Ovary (tissue), 9 donors: ENCODE results near the gene LRRC59. TPM values are rescaled to one million over a fixed set of nuclear protein-coding genes. Genes with fewer than 3 reads are reported as not detected.
A peak's percentile ranks its signal among the peaks of the same experiment; 100 is the strongest.

Experiments
- DNase-seq, 5 donors: peaks; one replicate each; pipeline ENCODE4 v3.0.0-alpha.2; 2019 to 2020
- H3K27ac ChIP-seq, 2 donors: fragments of 200-600 bp; one replicate each; pipeline versions ENCODE4 v1.5.1 to v1.8.0; 2019 to 2022
- H3K27me3 ChIP-seq: fragments of 200-600 bp; one replicate; pipeline ENCODE4 v1.8.0; 2022
- H3K36me3 ChIP-seq: fragments of 200-600 bp; sonication (generic); one replicate; pipeline ENCODE4 v1.5.1; 2019
- H3K4me1 ChIP-seq: one replicate; pipeline ENCODE4 v1.8.1; 2013; ENCODE audit warnings: mild to moderate bottlenecking, moderate library complexity; ENCODE audit not compliant: insufficient read depth
- H3K4me3 ChIP-seq: fragments of 200-600 bp; sonication (generic); one replicate; pipeline ENCODE4 v1.5.1; 2017
- H3K9me3 ChIP-seq, 2 donors: fragments of 200-600 bp in 1 of 2; sonication (generic) in 1 of 2; one replicate each; pipeline versions ENCODE4 v1.5.1 to v1.8.1; 2013 to 2019; ENCODE audit warnings: mild to moderate bottlenecking in 1 of 2, moderate library complexity in 1 of 2
- EP300 ChIP-seq: sonication (generic); formaldehyde crosslinking; IDR thresholded peaks from one replicate; pipeline ENCODE4 v1.6.1; 2017; ENCODE audit warnings: antibody characterized with exemption
- POLR2A ChIP-seq: fragments of 450-650 bp; IDR thresholded peaks from one replicate; pipeline ENCODE4 v1.6.1; 2017; ENCODE audit warnings: antibody characterized with exemption, mild to moderate bottlenecking, moderate library complexity
- WGBS, 3 donors: extraction: QIAGEN DNeasy Blood & Tissue Kit in 1 of 3; methylation state at CpG; one replicate each; pipeline versions ENCODE4 v1.1.5 to v1.1.7; 2013 to 2017; 5-methylcytosine and 5-hydroxymethylcytosine counted together
- intact Hi-C, 4 donors: fragments of 100-400 bp; cut with DNase I; formaldehyde crosslinking; loops; one replicate each; pipeline versions ENCODE4 v1.11.0 to v1.15.1; 2022 to 2023
- polyA plus RNA-seq, 2 donors: library from polyadenylated mRNA; stranded (reverse); fragments of 200-250 nt in 1 of 2; fragments of 350-450 nt in 1 of 2; fragmentation: Illumina TruSeq in 1 of 2; extraction: RNeasy Lipid Tissue Mini Kit (QIAGEN cat#74804) in 1 of 2; gene quantifications; one replicate each; pipeline ENCODE4 v1.2.3, GENCODE V29; 2013 to 2014
- total RNA-seq, 7 donors: library from RNA; depleted of rRNA in 2 of 7; stranded (reverse); fragments of >200 nt in 2 of 7; fragmentation: NEBNext Ultra II Directional in 3 of 7; extraction: Animal tissue kit (Norgen Biotek cat#: 25700) in 3 of 7; gene quantifications; one replicate each; pipeline versions ENCODE4 v1.1.0 to v1.2.4, GENCODE V29; 2016 to 2023
- TF ChIP-seq, protein P1 (sequence below), 3 donors: fragments of 450-650 bp in 2 of 3; fragments of 200-600 bp in 1 of 3; IDR thresholded peaks; one replicate each; pipeline versions ENCODE4 v1.5.1 to v1.8.0; 2016 to 2022; ENCODE audit warnings: antibody characterized with exemption in 3 of 3, mild to moderate bottlenecking in 1 of 3
- donor health status: DM: no; HTN: no; CAD: no; lungs with moderate emphysema.
- donor health status: DM: no; HTN: no; CAD: no.
- donor health status: Bipolar disorder and iron deficiency.
- donor health status: DM: yes; HTN: yes; CAD: no.
- donor health status: DM: no; HTN: no; CAD: no.
- donor health status: DM: yes; HTN: yes; CAD: no.

The LRRC59 gene
- total and polyA plus RNA-seq, 9 donors = 18.4 to 71.4 (median 41.0) TPM

DNA sequence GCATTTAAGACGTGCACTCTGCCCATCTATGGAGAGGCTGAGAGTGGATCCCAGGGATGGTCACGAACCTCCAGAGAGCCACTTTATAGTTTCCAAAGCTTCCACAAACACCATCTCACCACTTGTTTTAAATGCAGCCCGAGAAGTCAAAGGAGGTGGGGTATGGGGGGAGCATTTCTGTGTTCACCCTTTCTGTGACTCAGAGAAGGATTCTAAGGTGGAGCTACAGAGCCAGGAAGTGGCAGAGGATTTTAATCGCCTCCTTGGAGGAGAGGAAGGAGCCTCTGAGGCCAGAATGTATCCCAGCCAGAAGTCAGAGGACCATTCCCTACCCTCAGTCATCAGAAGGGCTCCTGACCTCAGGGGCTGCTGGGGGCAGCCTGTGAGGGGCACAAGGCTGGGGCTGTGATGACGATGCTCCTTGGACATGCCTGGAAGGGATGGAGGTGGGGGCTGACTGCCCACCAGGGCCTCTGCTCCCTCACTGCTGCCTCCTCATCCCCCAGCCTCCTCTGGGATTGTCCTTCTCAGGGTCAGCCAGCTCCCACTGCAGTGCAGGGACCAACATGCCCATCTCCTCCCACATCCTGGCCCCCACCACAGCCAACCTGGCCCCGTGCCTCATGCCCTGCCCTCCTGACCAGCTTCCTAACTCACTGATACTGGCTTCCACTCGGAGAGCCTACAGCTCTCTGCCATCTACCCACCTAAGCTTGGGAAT lies 48.6 kb downstream of the LRRC59 start:
- Histone ChIP-seq H3K27ac (no peak overlapping the region), H3K9me3 (no peaks in the 10 kb centered on the region), H3K4me3 (no peak overlapping the region), H3K4me1 (peaks cover 15% of the 10 kb centered on the region), H3K27me3 (no peaks in the 10 kb centered on the region), H3K36me3 (no peaks in the 10 kb centered on the region)
- intact Hi-C loops = no loop called here
- peak in 1 of 5 donors; percentile 28 for DNase-seq
- TF ChIP-seq EP300 = no peak
- no peak for TF ChIP-seq POLR2A
- TF ChIP-seq, protein P1, sequence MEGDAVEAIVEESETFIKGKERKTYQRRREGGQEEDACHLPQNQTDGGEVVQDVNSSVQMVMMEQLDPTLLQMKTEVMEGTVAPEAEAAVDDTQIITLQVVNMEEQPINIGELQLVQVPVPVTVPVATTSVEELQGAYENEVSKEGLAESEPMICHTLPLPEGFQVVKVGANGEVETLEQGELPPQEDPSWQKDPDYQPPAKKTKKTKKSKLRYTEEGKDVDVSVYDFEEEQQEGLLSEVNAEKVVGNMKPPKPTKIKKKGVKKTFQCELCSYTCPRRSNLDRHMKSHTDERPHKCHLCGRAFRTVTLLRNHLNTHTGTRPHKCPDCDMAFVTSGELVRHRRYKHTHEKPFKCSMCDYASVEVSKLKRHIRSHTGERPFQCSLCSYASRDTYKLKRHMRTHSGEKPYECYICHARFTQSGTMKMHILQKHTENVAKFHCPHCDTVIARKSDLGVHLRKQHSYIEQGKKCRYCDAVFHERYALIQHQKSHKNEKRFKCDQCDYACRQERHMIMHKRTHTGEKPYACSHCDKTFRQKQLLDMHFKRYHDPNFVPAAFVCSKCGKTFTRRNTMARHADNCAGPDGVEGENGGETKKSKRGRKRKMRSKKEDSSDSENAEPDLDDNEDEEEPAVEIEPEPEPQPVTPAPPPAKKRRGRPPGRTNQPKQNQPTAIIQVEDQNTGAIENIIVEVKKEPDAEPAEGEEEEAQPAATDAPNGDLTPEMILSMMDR (IDR thresholded peaks at IDR 0.05) = no peak
- 61 to 67% (median 63%) methylated on average over 7 of the region's 7 CpGs for WGBS, 3 donors

DNA sequence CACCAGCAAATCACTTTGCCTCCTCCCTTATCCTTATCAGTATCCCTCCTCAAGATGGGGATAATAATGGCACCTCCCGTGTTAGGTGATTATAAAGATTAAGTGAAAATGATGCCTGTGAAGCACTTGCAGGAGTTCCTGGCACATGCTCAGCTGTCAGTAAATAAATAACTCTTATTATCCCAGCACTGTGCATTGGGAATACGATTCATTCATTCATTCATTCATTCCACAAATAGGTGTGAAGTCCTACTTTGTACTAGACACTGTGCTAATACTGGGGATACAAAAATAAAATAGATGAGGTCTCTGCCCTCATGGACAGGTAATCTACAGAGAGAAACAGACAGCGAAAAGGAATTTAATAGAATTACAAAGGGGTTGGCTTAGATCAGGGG lies 49.4 kb downstream of the LRRC59 start:
- Histone ChIP-seq H3K4me3 (no peak overlapping the region), H3K27me3 (no peaks in the 10 kb centered on the region), H3K4me1 (peaks cover 15% of the 10 kb centered on the region), H3K9me3 (no peaks in the 10 kb centered on the region), H3K27ac (no peak overlapping the region), H3K36me3 (no peaks in the 10 kb centered on the region)
- no peak for DNase-seq
- intact Hi-C loops = no loop called here
- 55 to 71% (median 64%) methylated on average over 3 of the region's 3 CpGs for WGBS, 3 donors
- TF ChIP-seq EP300 = no peak
- no peak for TF ChIP-seq POLR2A
- TF ChIP-seq, protein P1 (IDR thresholded peaks at IDR 0.05) = no peak

DNA sequence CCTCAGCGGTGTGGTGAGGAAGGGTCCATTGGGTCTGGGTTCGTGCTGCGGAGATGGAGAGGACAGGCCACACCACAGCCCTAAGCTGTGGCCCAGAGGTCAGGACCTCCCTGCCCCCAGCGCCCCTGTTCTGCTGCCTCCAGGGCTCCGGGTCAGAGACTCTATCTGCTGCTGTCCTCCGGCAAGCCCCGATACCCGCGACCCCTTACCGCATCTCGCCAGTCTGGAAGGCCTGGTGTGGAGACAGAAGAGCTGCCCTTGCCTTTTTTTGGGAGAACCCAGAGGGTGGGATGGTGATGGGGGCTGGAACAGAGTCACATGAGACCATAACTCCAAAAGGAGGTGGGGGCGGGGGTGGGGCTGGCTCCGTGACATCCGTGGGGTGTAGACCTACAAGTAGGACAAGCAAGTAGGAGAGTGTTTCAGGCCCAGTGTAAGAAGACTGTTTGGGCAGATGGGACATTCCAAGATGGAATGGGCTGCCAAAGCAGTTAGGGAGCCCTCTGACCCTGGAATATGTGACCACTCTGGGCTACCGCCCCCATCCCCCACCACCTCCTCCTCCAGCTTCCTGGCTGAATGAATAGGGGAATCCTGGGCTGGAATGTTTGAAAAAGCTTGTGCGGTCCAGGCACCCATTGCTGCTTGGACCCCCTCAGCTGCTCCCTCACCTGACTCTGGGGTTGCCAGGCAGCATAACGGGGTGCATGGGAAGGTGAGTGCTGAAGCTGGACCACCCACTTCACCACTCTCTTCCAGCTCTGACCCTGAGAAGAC lies 50.0 kb downstream of the LRRC59 start:
- Histone ChIP-seq H3K27ac (peak overlapping the region; percentile 4 to 24), H3K4me1 (peaks cover 9% of the 10 kb centered on the region), H3K9me3 (no peaks in the 10 kb centered on the region), H3K4me3 (peak overlapping the region; percentile 88), H3K36me3 (no peaks in the 10 kb centered on the region), H3K27me3 (no peaks in the 10 kb centered on the region)
- TF ChIP-seq POLR2A (no peak), EP300 (no peak)
- TF ChIP-seq, protein P1 (IDR thresholded peaks at IDR 0.05) = no peak
- WGBS, 3 donors = 13 to 18% (median 15%) methylated on average over 15 to 17 of the region's 17 CpGs
- intact Hi-C loops = no loop called here
- peak in 1 of 5 donors; percentile 47 for DNase-seq

DNA sequence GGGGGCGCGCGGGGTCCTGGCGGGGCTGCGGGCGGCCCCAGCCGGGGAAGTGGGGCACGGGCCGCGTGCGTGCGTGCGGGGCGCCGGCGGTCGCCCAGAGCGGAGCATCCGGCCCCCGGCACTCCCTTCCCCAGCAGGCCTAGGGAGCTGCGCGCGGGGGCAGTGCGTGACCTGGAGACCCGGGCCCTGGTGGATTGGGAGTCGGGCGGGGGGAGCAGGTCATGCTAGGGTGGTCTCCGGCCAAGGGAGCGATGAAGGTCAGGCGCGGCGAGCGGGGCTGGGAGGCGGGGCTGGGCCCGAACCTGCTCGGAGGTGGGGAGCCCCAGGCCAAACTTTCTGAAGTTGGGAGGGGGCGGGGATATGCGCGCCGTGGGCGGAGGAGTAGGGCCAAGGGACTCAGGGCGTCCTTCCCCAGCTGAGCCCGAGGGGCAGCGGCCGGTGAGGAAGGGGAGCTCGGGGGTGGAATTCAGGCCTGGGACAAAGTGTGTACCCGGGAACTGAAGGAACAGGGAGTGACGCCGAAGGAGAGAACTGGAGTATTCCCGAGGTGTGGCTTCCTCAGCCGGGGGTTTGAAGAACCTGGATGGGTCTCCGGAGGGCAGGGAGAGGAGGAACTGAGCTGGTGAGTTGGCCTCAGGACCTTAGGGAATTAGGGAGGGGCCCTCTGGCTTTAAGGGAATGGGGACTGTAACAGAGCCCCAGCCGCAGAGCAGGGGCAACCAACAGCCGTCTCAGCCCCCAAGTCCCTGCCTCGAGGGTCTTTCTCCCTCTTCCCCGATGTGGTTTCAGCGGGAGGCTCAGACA lies 50.8 kb downstream of the LRRC59 start:
- 0 to 1% (median 1%) methylated on average over 30 to 57 of the region's 57 CpGs for WGBS, 3 donors
- intact Hi-C loops = no loop called here
- Histone ChIP-seq H3K36me3 (no peaks in the 10 kb centered on the region), H3K4me3 (peak overlapping the region; percentile 88), H3K4me1 (peaks cover 8% of the 10 kb centered on the region), H3K27me3 (no peaks in the 10 kb centered on the region), H3K9me3 (no peaks in the 10 kb centered on the region), H3K27ac (peak overlapping the region; percentile 4 to 24)
- peak; percentile 51 to 77 (median 65) for DNase-seq
- TF ChIP-seq, protein P1 (IDR thresholded peaks at IDR 0.05) = no peak
- TF ChIP-seq EP300 = no peak
